SU-DHL-6 (cell line): ENCODE data around the gene MARCKSL1.

Experiments used
- H2AFZ ChIP-seq: fragments of 200-600 bp; sonication (generic); 2 replicates; pipeline ENCODE4 v1.6.1; 2014; ENCODE audit warnings: low read depth, mild to moderate bottlenecking, moderate library complexity, mixed read lengths, antibody characterized with exemption, low read length; ENCODE audit not compliant: severe bottlenecking
- H3F3A ChIP-seq: fragments of 200-600 bp; shearing (Covaris generic); 2 replicates; pipeline ENCODE4 v1.6.0; 2016; ENCODE audit warnings: antibody characterized with exemption, mild to moderate bottlenecking; ENCODE audit not compliant: insufficient read depth
- H3K27ac ChIP-seq: fragments of 200-600 bp; sonication (generic); 2 replicates; pipeline ENCODE4 v1.5.1; 2016; ENCODE audit warnings: low read depth, mild to moderate bottlenecking, low read length, moderate library complexity, mixed read lengths
- H3K27me3 ChIP-seq: fragments of 200-600 bp; sonication (generic), shearing (Covaris generic); 2 replicates; pipeline ENCODE4 v1.6.0; 2014; ENCODE audit warnings: mild to moderate bottlenecking, low read length
- H3K36me3 ChIP-seq: fragments of 200-600 bp; sonication (generic); 2 replicates; pipeline ENCODE4 v1.6.1; 2014; ENCODE audit warnings: mild to moderate bottlenecking, low read length, mixed read lengths
- H3K4me2 ChIP-seq: fragments of 300-600, 200-600 bp; shearing (Covaris generic), sonication (generic); 2 replicates; pipeline ENCODE4 v1.6.0; 2014; ENCODE audit warnings: low read length, low read depth, mild to moderate bottlenecking; ENCODE audit not compliant: poor library complexity, severe bottlenecking
- H3K4me3 ChIP-seq: fragments of 200-600 bp; sonication (generic); 2 replicates; pipeline ENCODE4 v1.5.1; 2014; ENCODE audit warnings: antibody characterized with exemption, low read length, mild to moderate bottlenecking, mixed read lengths; ENCODE audit not compliant: insufficient read depth, poor library complexity, severe bottlenecking
- H3K79me2 ChIP-seq: fragments of 200-600 bp; sonication (generic); 2 replicates; pipeline ENCODE4 v1.6.1; 2014; ENCODE audit warnings: mild to moderate bottlenecking, low read length, moderate library complexity; ENCODE audit not compliant: insufficient read depth
- H3K9ac ChIP-seq: fragments of 200-600 bp; sonication (generic); 2 replicates; pipeline ENCODE4 v1.7.0; 2014; ENCODE audit warnings: mild to moderate bottlenecking, low read length
- H3K9me2 ChIP-seq: fragments of 200-600 bp; sonication (generic); replicated peaks from 2 replicates; pipeline ENCODE4 v1.6.1; 2014; ENCODE audit warnings: low read length; ENCODE audit not compliant: insufficient read depth
- H3K9me3 ChIP-seq: fragments of 200-600 bp; sonication (generic); 2 replicates; pipeline ENCODE4 v1.6.1; 2014; ENCODE audit warnings: low read length, mixed read lengths; ENCODE audit not compliant: insufficient read depth
- H4K20me1 ChIP-seq: fragments of 200-600 bp; sonication (generic); 2 replicates; pipeline ENCODE4 v1.6.1; 2014; ENCODE audit warnings: low read depth, mild to moderate bottlenecking, antibody characterized with exemption, low read length, moderate library complexity, mixed read lengths
- EZH2phosphoT487 ChIP-seq: fragments of 200-600 bp; sonication (generic), shearing (Covaris generic); conservative IDR thresholded peaks from 2 replicates; pipeline ENCODE4 v1.6.1; 2018; ENCODE audit warnings: mild to moderate bottlenecking, antibody characterized with exemption, low read length, moderate library complexity, mixed read lengths
- TF ChIP-seq, protein P1 (sequence below): fragments of 200-600 bp; sonication (generic); IDR thresholded peaks from one replicate; pipeline ENCODE4 v1.5.1; 2017; ENCODE audit warnings: antibody characterized with exemption, mild to moderate bottlenecking, low read length, moderate library complexity; ENCODE audit not compliant: insufficient read depth, poor library complexity, severe bottlenecking

Gene MARCKSL1

DNA sequence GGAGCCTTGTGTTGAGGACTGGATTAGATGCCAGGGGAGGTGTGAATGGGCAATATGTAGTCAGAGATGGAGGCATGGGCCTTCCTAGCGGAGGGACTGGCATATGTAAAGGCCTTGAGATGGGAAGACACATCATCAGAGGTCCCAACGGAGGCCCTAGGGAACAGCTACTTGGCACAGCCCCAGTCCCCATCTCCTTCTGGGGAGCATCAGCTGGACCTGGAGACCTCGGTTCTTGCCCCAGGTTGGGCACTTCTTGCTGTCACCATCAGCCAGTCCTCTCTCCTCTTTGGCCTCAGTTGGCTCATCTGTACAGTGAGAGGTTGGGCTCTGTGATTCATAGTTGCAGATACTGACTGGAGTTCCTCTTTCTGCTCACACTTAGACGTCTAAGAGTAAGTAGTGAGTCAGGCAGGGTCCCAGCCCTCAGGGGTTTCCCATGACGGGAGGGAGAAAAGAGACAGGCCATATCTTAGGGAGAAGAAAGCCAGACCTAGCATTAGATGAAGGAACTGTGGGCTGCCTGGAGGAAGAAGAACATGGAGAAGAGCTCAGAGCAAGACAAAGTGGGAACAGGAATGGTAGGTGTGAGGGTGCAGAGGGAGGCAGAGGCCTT, 3.4 kb upstream of the MARCKSL1 start:
- peaks cover 4% of the 10 kb centered on the region; the same call in 1 of the 2 replicates for H3F3A ChIP-seq
- no peak overlapping the region for H3K4me3 ChIP-seq
- TF ChIP-seq, protein P1, sequence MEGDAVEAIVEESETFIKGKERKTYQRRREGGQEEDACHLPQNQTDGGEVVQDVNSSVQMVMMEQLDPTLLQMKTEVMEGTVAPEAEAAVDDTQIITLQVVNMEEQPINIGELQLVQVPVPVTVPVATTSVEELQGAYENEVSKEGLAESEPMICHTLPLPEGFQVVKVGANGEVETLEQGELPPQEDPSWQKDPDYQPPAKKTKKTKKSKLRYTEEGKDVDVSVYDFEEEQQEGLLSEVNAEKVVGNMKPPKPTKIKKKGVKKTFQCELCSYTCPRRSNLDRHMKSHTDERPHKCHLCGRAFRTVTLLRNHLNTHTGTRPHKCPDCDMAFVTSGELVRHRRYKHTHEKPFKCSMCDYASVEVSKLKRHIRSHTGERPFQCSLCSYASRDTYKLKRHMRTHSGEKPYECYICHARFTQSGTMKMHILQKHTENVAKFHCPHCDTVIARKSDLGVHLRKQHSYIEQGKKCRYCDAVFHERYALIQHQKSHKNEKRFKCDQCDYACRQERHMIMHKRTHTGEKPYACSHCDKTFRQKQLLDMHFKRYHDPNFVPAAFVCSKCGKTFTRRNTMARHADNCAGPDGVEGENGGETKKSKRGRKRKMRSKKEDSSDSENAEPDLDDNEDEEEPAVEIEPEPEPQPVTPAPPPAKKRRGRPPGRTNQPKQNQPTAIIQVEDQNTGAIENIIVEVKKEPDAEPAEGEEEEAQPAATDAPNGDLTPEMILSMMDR = no peak
- no peak for TF ChIP-seq EZH2phosphoT487
- peaks cover 10% of the 10 kb centered on the region; the same call in 1 of the 2 replicates for H3K79me2 ChIP-seq
- H3K9me2 ChIP-seq = no peaks in the 10 kb centered on the region
- no peaks in the 10 kb centered on the region for H3K9me3 ChIP-seq
- H2AFZ ChIP-seq = no peak overlapping the region
- no peak overlapping the region for H3K4me2 ChIP-seq
- no peaks in the 10 kb centered on the region for H3K27me3 ChIP-seq
- no peaks in the 10 kb centered on the region for H3K36me3 ChIP-seq
- H3K9ac ChIP-seq = no peak overlapping the region
- no peak overlapping the region for H3K27ac ChIP-seq
- no peaks in the 10 kb centered on the region for H4K20me1 ChIP-seq

DNA sequence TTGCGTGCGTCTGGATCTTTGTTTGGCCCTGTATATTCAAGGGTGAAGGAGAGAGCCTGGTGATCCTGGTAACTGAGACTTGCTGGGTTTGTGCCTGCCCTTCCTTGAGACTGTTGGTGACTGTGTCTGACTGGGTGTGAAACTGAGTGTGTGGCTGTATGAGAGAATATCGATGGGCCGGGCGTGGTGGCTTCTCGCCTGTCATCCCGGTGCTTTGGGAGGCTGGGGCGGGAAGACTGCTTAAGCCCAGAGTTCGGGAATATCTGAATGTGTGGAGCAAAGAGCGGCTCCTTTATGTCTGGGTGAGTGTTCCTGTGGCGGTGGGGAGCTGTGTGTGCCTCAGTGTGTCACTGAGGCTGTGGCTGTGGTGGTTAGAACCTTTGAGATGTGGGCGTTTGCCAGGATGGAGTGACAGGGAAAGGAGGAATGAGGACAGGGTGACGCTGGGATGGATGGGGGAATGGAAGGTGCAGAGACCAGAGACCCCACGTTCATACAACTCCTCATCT, 2.7 kb upstream of the MARCKSL1 start:
- H3K9me3 ChIP-seq = no peaks in the 10 kb centered on the region
- H2AFZ ChIP-seq = no peak overlapping the region
- TF ChIP-seq, protein P1 = no peak
- TF ChIP-seq EZH2phosphoT487 = no peak
- no peak overlapping the region for H3K4me2 ChIP-seq
- peaks cover 12% of the 10 kb centered on the region for H3F3A ChIP-seq
- H3K9ac ChIP-seq = 0 out of 2 replicates have a peak overlapping the region, but pooled peaks have one; percentile 10
- peaks cover 10% of the 10 kb centered on the region; the same call in 1 of the 2 replicates for H3K79me2 ChIP-seq
- H4K20me1 ChIP-seq = no peaks in the 10 kb centered on the region
- no peaks in the 10 kb centered on the region for H3K9me2 ChIP-seq
- no peaks in the 10 kb centered on the region; the same call in 1 of the 2 replicates for H3K36me3 ChIP-seq
- H3K4me3 ChIP-seq = no peak overlapping the region
- no peaks in the 10 kb centered on the region for H3K27me3 ChIP-seq
- no peak overlapping the region for H3K27ac ChIP-seq

DNA sequence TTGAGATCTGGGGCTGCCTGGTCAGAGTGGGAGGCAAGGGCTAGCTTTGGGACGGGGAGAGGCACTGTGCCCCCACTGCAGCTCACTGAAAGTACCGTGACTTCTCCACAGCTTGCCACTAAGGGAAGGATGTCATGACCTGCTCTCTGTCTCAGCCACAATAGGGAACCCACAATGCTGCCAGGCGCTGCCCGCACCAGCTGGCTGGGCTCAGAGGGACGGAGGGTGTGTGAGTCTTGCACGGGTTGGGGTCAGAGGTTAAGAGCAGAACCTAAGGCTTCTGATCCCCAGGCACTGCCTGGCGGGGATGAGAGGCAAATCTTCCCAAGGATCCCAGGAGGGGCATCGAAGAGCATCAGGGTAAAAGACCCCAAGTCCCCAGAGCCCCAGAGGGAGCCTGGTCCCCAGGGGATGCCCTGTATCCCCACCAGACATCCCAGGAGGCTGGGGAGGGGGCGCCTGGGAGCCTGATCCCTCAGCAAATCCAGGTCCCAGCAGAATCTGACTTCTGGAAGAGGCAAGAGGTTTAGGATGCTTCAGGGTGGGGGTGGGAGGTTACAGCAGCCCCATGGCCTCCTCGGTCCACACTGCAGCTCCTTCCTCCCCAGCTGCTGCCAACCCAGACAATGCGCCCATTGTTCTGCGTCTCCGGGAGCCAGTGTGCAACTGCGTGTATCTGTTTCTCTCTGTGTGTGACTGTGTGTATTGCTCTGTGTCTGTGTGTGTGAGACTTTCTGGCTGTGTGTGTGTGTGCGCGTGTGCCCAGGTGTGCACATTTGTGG, 2.0 kb upstream of the MARCKSL1 start:
- Histone ChIP-seq H3F3A (peaks cover 19% of the 10 kb centered on the region), H3K27ac (no peak overlapping the region), H3K4me3 (no peak overlapping the region), H3K4me2 (no peak overlapping the region), H3K27me3 (no peaks in the 10 kb centered on the region), H4K20me1 (no peaks in the 10 kb centered on the region), H3K9me2 (no peaks in the 10 kb centered on the region), H2AFZ (no peak overlapping the region), H3K79me2 (peaks cover 10% of the 10 kb centered on the region; the same call in 1 of the 2 replicates), H3K36me3 (no peaks in the 10 kb centered on the region; the same call in 1 of the 2 replicates), H3K9me3 (no peaks in the 10 kb centered on the region), H3K9ac (peak overlapping the region; percentile 10; the same call in 1 of the 2 replicates)
- 0 out of 2 replicates have a peak, but pooled peaks have one; percentile 85 for TF ChIP-seq EZH2phosphoT487
- TF ChIP-seq, protein P1 = no peak
